Measurements from ENCODE around the gene ABCC6. TPM values are rescaled to one million over a fixed set of nuclear protein-coding genes. Genes with fewer than 3 reads are reported as not detected.

Gene ABCC6
- total RNA-seq, 2 experiments from 2014 or later: not detected

DNA sequence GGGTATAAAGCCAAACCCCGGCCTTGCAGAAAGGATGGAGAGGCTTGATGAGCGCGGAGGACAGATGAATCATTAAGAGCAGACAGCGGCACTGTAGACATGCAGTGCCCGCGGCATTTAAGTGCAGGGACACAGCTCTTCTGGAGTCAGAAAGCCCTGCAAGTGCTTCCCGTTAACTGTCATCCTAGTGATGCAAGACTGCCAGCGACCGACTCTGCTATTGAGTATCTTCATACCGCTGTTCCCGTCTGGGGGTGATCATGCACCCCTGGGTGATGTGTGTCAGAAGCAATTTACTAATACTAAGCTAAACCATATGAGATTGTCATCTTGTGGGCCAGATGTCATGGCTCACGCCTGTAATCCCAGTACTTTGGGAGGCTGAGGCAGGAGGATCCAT is 101.0 kb downstream of the ABCC6 start:
- no peaks in the 10 kb centered on the region for H3K79me2 ChIP-seq (ENCODE audit: insufficient read depth, low read depth, low read length)
- no peak overlapping the region for H3K27ac ChIP-seq (ENCODE audit: low read depth, low read length, poor library complexity, severe bottlenecking)
- POLR2A ChIA-PET: interaction anchor here (0.6 to 1.5 kb wide), 4 partner anchors 15 to 356 kb away, joined by 3 to 4 read pairs (median 3); no protein-coding TSS in a partner anchor
- H2AFZ ChIP-seq (ENCODE audit: low read length): no peak overlapping the region
- no peaks in the 10 kb centered on the region for H3K9me2 ChIP-seq (ENCODE audit: insufficient read depth, low read length)
- no peak overlapping the region for H3K4me2 ChIP-seq (ENCODE audit: low read length)
- BruUV-seq (replicated peaks): no TSS peak
- TF ChIP-seq, protein P1, sequence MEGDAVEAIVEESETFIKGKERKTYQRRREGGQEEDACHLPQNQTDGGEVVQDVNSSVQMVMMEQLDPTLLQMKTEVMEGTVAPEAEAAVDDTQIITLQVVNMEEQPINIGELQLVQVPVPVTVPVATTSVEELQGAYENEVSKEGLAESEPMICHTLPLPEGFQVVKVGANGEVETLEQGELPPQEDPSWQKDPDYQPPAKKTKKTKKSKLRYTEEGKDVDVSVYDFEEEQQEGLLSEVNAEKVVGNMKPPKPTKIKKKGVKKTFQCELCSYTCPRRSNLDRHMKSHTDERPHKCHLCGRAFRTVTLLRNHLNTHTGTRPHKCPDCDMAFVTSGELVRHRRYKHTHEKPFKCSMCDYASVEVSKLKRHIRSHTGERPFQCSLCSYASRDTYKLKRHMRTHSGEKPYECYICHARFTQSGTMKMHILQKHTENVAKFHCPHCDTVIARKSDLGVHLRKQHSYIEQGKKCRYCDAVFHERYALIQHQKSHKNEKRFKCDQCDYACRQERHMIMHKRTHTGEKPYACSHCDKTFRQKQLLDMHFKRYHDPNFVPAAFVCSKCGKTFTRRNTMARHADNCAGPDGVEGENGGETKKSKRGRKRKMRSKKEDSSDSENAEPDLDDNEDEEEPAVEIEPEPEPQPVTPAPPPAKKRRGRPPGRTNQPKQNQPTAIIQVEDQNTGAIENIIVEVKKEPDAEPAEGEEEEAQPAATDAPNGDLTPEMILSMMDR (conservative IDR thresholded peaks at IDR 0.05; ENCODE audit: low read length): no peak
- no peak for TF ChIP-seq EZH2phosphoT487 (IDR thresholded peaks at IDR 0.05; ENCODE audit: borderline replicate concordance, low read depth, low read length)
- DNase-seq (ENCODE audit: low spot score): no peak
- peaks cover 15% of the 10 kb centered on the region for H3K4me1 ChIP-seq (ENCODE audit: insufficient read depth, low read length, poor library complexity, severe bottlenecking)
- H3K9me3 ChIP-seq (ENCODE audit: low read length): peaks cover 25% of the 10 kb centered on the region
- CTCF ChIA-PET (ENCODE audit: unreplicated experiment): no interaction called here
- intact Hi-C loops (cut with micrococcal nuclease; ENCODE audit: unreplicated experiment): loop anchor here (10.0 kb wide), 1 partner anchor 177 kb away; the partner anchor contains the start of gene ABCC1
- peaks cover 100% of the 10 kb centered on the region for H3K36me3 ChIP-seq (ENCODE audit: insufficient read depth, low read length)
- H4K20me1 ChIP-seq (ENCODE audit: insufficient read depth, low read length): no peaks in the 10 kb centered on the region
- no peak overlapping the region for H3K4me3 ChIP-seq (ENCODE audit: low read depth, low read length, poor library complexity, severe bottlenecking)

DNA sequence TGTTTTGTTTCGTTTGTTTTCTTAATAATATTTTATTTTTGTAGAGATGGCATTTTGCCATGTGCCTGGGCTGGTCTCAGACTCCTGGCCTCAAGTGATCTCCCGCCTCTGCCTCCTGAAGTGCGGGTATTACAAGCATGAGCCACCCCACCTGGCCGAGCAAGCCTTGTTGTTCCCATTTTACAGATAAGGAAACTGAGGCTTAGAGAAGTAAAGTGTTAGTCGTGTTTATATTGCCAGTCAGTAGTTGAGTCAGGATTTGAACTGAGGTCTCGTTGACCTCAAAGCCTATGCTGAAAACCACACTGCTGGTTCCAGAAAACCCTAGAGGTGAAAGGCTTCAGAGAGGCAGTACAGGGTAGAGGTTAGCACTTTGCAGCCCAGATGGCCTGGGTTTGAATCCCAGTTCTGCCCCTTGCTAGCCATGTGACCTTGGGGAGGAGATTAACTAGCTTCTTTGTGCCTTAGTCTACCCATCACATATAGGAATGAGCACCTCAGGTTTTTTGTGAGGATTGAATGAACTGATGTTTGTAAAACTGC is 102.0 kb downstream of the ABCC6 start:
- Histone ChIP-seq H3K79me2 (ENCODE audit: insufficient read depth, low read depth, low read length) (no peaks in the 10 kb centered on the region), H2AFZ (ENCODE audit: low read length) (no peak overlapping the region), H3K4me2 (ENCODE audit: low read length) (no peak overlapping the region), H3K4me1 (ENCODE audit: insufficient read depth, low read length, poor library complexity, severe bottlenecking) (peaks cover 6% of the 10 kb centered on the region), H4K20me1 (ENCODE audit: insufficient read depth, low read length) (no peaks in the 10 kb centered on the region), H3K27ac (ENCODE audit: low read depth, low read length, poor library complexity, severe bottlenecking) (no peak overlapping the region), H3K9me3 (ENCODE audit: low read length) (peaks cover 33% of the 10 kb centered on the region), H3K9me2 (ENCODE audit: insufficient read depth, low read length) (no peaks in the 10 kb centered on the region), H3K4me3 (ENCODE audit: low read depth, low read length, poor library complexity, severe bottlenecking) (no peak overlapping the region), H3K36me3 (ENCODE audit: insufficient read depth, low read length) (peaks cover 100% of the 10 kb centered on the region)
- DNase-seq (ENCODE audit: low spot score): no peak
- TF ChIP-seq EZH2phosphoT487 (IDR thresholded peaks at IDR 0.05; ENCODE audit: borderline replicate concordance, low read depth, low read length): no peak
- TF ChIP-seq, protein P1 (conservative IDR thresholded peaks at IDR 0.05; ENCODE audit: low read length): no peak
- intact Hi-C loops (cut with micrococcal nuclease; ENCODE audit: unreplicated experiment): loop anchor here (10.0 kb wide), 1 partner anchor 176 kb away; the partner anchor contains the start of gene ABCC1
- POLR2A ChIA-PET: interaction anchor here (0.9 to 1.0 kb wide), 3 partner anchors 14 to 273 kb away, joined by 3 to 4 read pairs (median 3); no protein-coding TSS in a partner anchor
- BruUV-seq (replicated peaks): no TSS peak
- CTCF ChIA-PET (ENCODE audit: unreplicated experiment): no interaction called here
